Measurements from ENCODE around the gene AHSG. TPM values are rescaled to one million over a fixed set of nuclear protein-coding genes. Genes with fewer than 3 reads are reported as not detected.

The AHSG gene
- total RNA-seq, 1 donor from 2014 or later: not detected

DNA sequence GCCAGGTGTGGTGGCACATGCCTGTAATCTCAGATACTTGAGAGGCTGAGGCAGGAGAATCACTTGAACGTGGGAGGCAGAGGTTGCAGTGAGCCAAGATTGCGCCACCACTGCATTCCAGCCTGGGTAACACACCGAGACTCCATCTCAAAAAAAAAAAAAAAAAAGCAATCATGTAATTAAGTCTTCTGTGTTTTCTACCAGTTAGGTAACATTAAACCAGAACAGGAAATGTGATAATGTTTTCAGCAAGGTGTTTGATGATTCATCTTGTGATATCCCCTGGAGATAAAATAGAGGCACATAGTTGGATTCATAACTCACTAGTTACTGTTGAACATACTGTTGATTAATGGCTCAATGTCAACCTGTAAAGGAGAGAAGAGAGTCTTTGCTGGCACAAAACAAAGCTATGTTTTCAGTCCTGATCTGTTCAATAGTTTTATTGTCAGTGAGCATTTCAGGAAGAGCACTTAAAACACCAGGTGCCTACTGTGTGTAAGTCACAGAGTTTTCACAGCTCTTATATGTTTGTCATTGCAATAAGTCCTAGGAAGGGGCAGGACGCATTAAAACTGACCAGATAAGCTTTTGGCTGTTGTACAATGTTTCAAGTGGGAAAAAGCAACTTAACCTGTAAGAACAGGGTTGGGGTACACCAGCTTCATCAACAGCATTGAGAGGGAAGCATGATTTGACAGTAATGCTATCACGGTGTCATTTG is 22.8 kb upstream of the AHSG start:
- intact Hi-C loops (cut with DNase I): no loop called here
- no peak for ATAC-seq
- no peak for DNase-seq (ENCODE audit: missing footprints)

DNA sequence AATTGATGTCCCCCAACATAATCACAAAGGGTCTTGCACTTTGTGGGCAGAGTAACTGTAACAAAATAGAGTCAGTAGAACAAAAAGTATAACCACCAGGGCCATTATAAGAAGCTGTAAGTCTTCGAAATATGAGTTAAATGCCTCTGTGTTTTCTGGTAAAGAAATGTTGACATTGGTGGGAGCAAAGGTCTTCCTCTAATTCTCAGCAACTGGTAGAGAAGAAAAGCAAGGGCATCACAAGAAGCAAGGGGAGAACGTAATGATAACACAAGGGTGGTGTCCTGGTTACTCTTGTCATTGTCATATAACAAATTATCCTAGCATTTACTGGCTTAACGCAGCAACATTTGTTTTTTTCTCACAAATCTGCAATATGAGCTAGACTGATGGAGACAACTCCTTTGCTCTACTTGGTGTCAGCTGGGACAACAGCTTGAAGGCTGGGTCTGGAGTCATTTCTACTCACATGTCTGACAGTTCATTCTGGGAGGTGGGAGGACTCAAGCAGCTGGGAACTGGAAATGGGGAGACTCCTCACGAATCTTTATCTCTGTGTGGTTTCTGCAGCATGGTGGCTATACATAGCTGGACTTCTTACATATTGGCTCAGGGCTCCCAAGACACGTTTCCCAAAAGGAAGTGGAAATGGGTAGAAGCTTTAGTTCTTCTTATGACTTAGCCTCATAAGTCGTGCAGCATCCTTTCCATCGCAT is 22.1 kb upstream of the AHSG start:
- DNase-seq (ENCODE audit: missing footprints) (no peak), ATAC-seq (no peak)
- intact Hi-C loops (cut with DNase I): no loop called here

DNA sequence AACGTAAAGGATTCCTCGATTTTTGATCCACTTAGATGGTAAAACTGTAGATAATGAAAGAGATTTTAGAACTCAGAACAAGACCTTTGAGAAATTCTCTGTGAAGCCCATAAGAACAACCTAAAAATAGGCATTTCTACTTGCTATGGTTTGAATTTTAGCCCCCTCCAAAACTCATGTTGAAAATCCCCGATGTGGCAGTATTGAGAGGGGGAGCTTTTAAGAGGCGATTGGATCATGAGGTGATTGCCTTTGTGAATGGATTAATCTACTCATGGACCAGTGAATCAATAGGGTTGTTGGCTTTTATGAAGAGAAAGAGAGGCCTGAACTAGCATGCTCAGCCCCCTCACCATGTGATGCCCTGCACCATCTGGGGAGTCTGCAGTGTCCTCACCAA is 20.2 kb upstream of the AHSG start:
- intact Hi-C loops (cut with DNase I): no loop called here
- ATAC-seq (no peak), DNase-seq (ENCODE audit: missing footprints) (no peak)

DNA sequence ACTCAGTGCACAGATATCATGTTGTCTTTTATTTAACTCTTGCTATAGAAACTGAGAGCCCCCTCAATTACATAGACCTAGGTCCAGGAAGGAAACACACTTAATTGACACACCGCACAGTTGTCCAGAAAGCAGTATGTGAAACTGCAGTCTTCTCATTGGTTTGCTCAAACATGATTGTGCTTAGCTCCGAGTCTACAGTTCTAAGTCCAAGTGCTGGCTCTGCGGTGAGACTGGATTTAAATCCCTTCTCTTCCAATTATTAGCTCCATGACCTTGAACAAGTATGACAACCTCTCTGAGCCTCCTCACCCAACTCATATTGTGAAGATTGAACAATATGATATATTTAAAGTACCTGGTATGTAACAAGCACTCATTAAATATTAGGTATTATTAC is 19.0 kb upstream of the AHSG start:
- DNase-seq (ENCODE audit: missing footprints) (no peak), ATAC-seq (no peak)
- intact Hi-C loops (cut with DNase I): no loop called here

DNA sequence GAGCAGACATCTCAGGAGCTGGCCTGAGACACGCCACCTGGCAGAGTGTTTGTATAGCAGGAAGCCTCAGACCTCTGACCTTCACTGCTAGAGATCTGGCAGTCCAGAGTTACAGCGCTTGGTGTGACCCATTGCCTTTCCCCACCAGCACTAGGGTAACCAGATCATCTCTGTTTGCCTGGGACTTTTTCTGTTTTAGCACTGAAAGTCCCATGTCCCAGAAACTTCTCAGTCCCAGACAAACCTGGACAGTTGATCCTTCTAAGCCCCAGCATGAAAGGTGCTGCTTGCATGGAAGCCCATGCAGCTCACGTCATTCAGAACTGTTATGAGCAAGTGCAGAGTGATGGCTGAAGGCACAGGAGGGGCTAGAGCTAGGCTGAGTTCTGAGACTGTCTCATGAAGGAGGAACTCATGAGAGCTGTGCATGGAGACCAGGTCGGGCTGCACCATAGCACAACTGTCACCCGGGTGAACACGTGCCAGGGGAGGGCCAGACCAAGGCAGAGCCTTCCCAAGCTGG is 18.2 kb upstream of the AHSG start:
- no peak for ATAC-seq
- intact Hi-C loops (cut with DNase I): no loop called here
- DNase-seq (ENCODE audit: missing footprints): no peak

DNA sequence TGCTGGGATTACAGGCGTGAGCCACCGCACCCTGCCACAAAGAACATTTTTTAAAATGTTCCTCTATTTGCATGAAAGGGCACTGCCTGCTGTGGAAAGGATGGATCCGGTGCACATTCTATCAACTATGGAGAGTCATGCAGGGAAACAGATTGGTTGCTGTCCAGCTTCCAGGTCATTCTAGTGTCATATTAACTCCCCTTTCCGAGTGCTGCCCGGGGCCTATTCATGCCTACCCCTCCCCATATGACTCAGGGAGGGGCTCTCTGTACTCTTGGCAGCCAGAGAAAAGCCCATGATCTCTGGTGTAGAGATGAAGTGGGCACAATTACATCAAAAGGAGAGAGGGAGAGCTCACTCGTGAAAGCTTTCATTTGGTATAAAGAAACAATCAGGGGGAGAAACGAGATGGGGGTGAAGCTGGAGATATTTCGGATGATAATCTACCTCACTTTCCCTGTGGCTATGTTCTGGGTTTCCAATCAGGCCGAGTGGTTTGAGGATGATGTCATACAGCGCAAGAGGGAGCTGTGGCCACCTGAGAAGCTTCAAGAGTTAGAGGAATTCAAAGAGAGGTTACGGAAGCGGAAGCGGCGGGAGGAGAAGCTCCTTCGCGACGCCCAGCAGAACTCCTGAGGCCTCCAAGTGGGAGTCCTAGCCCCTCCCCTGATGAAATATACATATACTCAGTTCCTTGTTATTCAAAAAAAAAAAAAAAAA is 16.1 kb upstream of the AHSG start:
- DNase-seq (ENCODE audit: missing footprints) (no peak), ATAC-seq (no peak)
- intact Hi-C loops (cut with DNase I): no loop called here

DNA sequence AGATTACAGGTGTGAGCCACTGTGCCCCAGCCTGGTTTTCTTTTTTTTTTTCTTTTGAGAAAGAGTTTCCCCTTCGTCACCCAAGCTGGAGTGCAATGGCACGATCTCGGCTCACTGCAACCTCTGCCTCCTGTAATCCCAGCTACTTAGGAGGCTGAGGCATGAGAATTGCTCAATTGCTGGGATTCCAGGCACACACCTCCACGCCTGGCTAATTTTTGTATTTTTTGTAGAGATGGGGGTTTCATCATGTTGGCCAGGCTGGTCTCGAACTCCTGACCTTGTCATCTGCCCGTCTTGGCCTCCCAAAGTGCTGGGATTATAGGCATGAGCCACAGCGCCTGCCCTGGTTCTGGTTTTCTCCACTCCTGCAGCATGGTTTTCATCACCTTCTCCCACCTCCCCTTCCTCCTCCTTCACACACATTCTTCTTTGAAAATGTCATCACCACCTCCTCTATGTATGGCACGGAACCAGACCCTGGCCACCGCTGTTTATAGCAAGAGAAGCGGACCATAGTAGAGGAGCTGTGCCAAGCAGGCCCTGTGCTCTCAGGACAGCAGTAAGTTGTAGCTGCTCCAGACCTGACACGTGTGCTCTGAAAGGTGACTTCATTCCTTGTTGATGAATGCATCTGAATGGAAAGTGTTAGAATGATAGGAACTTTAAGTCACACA is 14.6 kb upstream of the AHSG start:
- DNase-seq (ENCODE audit: missing footprints): peak; percentile 84
- ATAC-seq: peak; percentile 96
- intact Hi-C loops (cut with DNase I): no loop called here

DNA sequence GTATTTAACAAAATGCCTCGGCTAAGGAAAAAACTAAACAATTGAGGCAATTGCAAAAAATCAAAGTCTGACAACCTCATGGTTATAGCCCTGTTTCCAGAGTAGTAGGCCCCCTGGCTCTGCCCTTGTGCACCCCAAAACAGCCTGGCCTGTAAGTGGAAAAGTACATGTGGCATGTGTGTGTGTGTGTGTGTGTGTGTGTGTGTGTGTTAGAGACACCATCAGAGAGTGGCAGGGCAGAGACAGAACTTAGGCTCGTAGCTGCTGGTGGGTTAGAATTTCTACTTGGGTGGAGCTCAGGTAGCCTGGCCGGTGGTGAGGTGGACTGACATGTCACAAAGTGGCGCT is 14.1 kb upstream of the AHSG start:
- DNase-seq (ENCODE audit: missing footprints): no peak
- ATAC-seq: no peak
- intact Hi-C loops (cut with DNase I): no loop called here

DNA sequence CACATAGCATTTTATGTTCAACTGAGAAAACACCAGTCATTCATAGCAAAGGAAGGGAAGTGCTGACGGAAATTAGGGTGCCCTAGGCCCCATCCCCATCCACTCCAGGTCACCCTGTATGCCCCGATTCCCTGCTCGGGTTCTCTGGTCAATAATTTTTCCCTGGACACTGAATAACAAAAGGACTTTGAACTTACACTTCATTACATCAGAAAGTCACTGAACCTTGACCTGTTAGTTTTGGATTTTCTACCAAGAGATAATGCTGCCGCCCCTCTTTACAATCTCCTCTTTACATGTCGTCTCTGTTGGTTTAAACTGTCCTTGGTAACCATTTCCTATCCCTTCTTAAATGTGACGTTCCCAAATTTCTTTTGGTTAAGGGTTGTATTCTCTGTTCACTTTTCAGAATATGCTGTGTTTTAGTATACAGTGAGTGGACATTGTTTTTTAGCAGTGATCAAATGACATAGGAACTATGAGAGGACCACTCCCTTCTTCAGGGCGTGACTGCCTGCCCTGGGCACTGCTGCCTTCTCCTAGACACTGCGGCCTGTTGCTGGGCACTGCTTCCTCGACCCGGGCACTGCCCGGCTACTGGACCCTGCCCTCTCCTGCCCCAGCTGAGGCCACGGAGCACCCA is 13.6 kb upstream of the AHSG start:
- intact Hi-C loops (cut with DNase I): no loop called here
- ATAC-seq: no peak
- DNase-seq (ENCODE audit: missing footprints): no peak

DNA sequence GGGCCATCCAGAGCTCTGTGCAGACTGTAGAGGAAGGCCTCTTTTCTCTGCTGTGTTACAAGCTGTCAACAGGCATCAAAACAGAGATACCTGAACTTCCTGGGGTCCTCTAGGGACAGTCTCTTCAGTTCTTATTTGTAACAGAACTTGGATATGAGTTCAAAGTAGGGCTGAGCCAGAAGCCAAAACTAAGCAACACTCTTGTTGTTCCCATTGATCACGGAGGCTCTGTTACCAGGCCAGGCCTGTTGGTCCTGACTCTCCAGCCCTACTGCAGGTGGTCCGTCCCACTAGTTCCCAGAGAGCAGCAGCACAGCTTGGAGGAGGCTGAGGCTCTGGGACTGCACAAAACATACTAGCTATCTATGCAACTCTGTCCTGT is 13.1 kb upstream of the AHSG start:
- ATAC-seq (no peak), DNase-seq (ENCODE audit: missing footprints) (no peak)
- intact Hi-C loops (cut with DNase I): no loop called here

DNA sequence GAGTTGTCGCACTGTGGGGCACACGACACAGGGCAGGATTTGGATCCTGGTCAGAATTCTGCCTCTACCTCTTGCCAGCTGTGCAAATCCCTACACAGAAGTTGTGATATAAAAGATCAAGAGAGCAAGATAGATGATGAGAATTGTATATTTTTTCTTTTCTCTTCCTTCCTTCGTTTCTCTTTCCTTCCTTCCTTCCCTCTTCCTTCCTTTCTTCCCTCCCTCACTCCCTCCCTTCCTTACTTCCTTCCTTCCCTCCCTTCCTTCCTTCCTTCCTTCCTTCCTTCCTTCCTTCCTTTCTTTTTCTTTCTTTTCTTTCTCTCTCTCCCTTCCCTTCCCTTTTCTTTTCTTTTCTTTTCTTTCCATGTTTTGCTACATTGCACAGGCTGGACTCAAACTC is 12.0 kb upstream of the AHSG start:
- no peak for ATAC-seq

DNA sequence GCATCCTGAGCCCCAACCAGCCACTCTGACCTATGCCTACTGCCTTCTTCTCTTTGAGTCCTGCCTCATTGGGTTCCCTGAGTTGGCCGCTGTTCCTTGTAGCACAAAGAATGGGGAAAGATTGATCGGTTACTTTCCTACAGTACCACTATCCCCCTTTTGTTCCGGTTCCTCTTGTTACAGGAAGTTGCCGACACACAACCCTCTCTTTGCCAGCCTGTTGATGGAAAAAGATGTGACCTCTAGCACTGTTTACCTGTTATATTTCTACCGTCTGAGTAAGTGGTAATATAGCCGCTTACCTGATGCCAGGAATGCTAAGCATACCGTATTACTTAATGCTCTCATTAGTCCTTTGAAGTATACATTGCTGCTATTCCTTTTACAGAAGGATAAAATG is 9.7 kb upstream of the AHSG start:
- DNase-seq (ENCODE audit: missing footprints) (no peak), ATAC-seq (no peak)
- intact Hi-C loops (cut with DNase I): no loop called here

More for the DNA sequence above, 12.0 kb upstream of the AHSG start:
- no peak for DNase-seq (ENCODE audit: missing footprints)
- intact Hi-C loops (cut with DNase I): no loop called here

DNA sequence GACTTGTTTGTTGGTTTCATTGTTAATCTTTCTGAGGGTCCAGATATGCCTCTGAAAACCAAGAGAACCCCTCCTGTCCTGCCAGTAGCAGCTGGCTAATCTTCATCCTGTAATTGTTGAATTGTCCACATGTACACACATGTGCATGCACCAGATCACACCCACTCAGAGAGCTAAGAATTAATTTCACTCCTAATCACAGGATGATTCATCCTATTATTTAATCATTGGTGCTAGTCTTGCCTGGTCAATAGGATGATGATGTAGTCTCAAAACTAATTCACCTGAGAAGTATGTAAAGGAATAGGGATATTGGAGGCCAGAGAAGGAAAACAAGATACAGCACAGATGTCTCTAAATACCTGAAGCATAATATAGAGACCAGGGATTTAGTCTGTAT is 7.8 kb upstream of the AHSG start:
- DNase-seq (ENCODE audit: missing footprints) (no peak), ATAC-seq (no peak)
- intact Hi-C loops (cut with DNase I): no loop called here

DNA sequence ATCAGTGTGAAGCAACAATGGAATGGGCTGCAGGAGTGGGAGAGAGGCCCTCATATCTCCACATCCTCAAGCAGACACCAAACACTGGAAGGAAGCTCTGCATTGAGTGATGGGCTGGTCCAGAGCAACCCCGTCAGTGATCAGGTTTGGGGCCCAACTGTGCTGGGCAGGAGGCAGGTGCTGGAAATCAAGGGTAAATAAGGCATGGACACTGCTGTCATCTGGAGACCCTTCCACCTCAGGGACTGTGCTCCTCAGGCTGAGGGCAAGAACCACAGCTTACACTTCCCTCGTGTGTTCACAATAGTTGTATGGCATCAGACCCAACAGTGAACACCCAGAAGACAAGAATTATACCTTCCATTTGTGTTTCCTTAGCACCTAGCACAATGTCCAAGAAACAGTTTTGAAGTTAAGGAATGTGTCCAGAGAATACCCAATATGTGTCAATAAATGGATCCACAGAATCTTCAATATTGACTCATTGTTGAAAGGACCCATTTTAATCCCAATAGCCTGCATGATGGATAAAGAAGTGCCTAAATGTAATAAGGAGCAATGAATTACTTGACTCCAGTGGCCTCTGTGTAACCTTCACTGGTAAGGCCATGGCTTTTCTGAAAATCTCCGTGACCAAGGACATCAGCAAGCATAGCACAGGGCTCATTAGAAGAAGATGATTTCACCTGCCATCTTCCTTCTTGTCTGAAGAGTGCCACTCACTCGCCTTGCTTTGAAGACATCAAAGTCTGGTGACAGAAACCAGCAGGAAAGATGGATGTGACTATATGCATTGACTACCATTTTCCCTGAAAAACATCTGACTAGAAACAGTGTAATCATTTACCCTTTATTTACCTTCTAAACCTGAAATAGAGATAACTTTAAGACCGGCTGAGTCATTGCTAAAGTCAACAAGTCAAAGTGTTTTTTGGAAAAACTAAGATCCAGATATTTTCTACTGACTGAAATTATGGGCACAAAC is 7.0 kb upstream of the AHSG start:
- intact Hi-C loops (cut with DNase I): no loop called here
- ATAC-seq: no peak
- DNase-seq (ENCODE audit: missing footprints): no peak

DNA sequence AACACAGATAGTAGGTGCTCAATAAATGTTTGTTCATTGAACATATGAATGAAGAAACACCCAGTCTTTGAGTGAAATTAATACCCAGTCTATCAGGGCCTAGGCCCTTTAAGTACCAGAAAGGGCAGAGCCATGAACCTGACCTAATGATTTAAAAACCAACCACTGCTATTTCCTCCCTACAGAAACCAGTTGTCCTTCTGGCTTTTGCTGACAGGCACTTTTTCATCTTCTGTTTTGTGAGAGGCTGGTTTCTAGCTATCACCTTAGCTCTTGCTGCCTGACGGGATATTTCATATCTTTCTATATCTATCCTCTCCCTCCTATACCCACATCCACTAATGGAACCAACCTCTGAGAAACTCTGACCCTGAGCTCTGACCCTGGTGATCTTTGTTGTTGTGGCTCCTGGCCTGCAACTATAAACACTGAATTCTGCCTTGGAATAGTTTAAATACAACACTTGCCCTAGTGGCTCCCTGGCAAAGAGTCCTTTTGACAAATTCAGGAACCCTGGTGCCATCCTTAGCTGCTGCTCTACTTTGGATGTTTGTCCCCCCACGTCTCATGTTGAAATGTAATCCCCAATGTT is 4.1 kb upstream of the AHSG start:
- DNase-seq (ENCODE audit: missing footprints): no peak
- ATAC-seq: no peak
- intact Hi-C loops (cut with DNase I): no loop called here

DNA sequence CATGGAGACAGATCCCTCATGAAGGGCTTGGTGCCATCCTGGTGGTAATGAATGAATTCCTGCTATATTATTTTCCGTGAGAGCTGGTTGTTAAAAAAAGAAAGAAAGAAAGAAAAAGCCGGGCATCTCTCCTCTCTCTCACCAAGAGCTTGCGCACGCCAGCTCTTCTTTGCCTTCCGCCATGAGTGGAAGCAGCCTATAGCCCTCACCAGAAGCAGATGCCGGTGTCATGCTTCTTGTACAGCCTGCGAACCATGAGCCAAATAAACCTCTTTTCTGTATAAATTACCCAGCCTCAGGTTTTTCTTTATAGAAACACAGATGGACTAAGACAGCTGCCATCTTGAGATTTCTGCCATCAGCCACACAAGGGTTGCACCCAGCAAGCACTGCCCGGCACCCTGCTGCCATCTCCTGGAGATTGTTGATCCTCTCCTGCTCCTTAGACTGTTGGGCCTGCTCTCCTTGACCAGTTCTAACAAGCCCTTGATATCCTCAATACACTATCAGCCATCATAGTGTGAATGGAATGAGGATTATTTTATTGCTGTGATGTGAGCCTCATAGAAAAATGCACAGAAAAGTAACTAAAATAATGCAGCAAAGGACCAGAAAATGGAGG is 3.5 kb upstream of the AHSG start:
- intact Hi-C loops (cut with DNase I): no loop called here
- no peak for ATAC-seq
- no peak for DNase-seq (ENCODE audit: missing footprints)

DNA sequence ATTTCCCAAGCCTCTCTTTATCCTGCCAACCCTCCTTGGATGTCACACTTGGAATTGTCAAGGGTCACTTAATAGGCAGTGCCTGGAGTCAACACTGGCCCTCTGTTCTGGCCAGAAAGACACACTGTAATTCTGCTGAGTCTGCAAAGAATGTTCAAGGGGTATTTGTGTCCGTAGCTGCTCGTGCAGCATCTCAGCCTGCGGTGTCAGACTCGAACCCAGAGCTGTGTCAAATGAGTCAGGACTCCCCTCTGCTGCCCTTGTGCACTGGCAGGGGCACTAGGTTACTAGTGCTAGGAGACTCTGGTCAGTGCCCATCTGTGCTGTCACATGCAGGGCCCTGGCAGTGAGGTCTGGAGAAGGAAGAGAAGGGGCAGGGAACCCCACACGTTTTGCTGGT is 795 bp upstream of the AHSG start:
- DNase-seq (ENCODE audit: missing footprints) (no peak), ATAC-seq (no peak)
- intact Hi-C loops (cut with DNase I): no loop called here
